GM10248 (cell line): ENCODE data around the gene SH3PXD2A.

ENCODE experiments used
- CTCF ChIA-PET: fragments of 300-600 bp; sonication (Branson Sonifier 250); formaldehyde crosslinking; extraction: SDS; loops from one replicate; lab custom pipeline; 2021; ENCODE audit warnings: antibody characterized with exemption; lab: Yijun Ruan, JAX
- POLR2A ChIA-PET: fragments of 350-650 bp; sonication (Branson Sonifier 250); formaldehyde crosslinking; extraction: SDS; loops from one replicate; lab custom pipeline; 2020; ENCODE audit warnings: antibody characterized with exemption; lab: Yijun Ruan, JAX
- DNase-seq: peaks from one replicate; pipeline ENCODE4 v3.0.0; 2012; ENCODE audit errors: extremely low spot score
- TF ChIP-seq, protein P1 (sequence below): IDR thresholded peaks from 2 replicates; pipeline ENCODE4 v1.5.1; 2012; ENCODE audit warnings: mild to moderate bottlenecking, low read depth; ENCODE audit errors: extremely low read depth, missing control alignments, control extremely low read depth

The SH3PXD2A gene

DNA sequence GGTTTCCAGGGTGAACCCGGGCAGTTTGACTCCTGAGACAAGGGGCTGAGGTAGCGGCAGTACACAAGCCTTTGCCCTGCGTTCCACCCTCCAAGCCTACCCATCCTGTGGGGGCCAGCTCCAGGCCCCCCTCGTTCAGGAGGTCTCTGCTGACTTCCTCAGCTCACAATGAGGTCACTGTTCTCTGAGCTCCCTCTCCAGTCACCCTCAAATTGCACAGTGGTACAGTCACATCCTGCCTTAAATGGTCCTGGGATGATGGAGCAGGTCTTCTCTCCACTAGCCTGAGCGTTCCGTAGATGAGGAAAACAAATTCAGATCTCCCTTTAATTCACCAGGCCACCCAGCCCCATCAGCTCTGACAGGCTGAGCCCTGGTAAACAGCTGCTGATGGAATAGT, 90.2 kb downstream of the SH3PXD2A start:
- ChIA-PET POLR2A (no interaction called here), CTCF (interaction anchor here (0.7 to 5.5 kb wide), 5 partner anchors 10 to 93 kb away, joined by 3 to 28 read pairs (median 3); no protein-coding TSS in a partner anchor)
- TF ChIP-seq, protein P1, sequence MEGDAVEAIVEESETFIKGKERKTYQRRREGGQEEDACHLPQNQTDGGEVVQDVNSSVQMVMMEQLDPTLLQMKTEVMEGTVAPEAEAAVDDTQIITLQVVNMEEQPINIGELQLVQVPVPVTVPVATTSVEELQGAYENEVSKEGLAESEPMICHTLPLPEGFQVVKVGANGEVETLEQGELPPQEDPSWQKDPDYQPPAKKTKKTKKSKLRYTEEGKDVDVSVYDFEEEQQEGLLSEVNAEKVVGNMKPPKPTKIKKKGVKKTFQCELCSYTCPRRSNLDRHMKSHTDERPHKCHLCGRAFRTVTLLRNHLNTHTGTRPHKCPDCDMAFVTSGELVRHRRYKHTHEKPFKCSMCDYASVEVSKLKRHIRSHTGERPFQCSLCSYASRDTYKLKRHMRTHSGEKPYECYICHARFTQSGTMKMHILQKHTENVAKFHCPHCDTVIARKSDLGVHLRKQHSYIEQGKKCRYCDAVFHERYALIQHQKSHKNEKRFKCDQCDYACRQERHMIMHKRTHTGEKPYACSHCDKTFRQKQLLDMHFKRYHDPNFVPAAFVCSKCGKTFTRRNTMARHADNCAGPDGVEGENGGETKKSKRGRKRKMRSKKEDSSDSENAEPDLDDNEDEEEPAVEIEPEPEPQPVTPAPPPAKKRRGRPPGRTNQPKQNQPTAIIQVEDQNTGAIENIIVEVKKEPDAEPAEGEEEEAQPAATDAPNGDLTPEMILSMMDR: no peak
- DNase-seq: no peak

DNA sequence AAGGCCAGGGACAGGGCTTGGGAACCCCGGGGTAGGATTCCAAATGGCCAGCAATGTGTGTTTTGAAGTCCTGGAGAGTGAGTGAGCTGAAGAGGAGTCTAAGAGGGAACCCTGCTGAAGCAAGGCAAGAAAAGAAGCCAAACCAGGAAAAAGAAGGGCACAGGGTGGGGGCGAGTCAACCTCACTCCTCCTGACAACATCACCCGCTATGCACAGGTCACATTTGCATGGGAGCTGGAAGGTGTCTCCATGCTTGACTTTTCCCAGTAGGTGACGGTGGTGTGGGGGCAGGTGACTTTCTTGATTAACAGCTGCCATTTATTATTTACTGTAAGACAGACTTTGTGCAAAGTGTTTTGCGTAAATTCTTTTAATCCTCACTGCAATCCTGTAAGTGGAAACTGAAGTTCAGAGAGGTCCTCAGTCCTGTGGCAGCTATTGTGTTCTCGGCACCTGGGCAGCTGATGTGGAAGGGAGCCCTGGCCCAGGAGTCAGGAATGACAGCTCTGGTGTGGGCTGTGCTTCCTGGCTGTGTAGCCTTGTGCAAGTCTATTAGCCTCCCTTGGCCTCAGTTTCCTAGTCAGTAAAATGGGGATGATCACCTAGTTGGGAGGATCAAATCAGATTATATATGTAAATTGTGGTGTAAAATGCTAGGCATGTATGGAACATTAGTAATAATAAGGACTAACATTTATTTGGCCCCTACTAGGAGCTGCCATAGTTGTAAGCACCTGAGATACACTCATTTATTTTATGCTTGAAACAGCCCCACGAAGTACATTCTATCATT, 90.9 kb downstream of the SH3PXD2A start:
- DNase-seq: no peak

DNA sequence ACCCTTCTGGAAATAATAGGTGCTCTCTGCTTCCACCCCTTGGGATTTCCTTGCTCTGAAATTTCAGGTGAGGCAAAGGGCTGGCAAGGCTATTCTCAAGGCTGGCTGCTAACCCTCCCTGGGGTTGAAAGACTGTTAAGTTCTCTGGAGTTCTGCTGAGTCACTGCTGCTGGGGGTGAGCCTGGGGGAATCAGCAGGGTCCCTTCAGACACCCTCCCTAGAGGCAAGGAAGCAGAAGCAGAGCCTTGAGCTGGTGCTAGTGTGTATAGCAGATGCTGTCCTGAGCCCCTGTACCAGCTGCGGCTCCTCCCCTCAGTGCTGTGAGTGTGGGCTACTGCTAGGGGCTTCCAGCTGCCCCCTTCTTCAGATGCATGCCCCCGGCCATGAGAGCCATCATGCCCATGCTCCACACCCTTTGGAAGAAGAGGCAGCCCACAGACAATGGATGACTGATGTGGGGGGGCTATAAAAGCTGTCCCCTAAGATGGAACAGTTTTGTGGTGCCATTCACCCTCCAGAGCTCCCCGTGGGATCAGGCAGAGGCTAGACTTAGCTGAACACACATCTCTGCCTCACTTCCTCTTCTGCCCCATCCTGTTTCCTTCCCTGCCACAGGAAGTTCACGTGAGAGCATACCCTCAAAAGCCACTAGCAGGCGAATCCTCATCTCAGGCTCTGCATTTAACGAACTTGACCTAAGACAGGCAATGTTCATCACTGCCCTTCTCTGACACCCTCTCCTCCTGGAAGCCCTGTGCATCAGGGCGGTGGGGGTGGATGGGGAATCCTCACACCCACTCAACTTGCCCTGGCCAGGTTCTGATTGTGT, 91.8 kb downstream of the SH3PXD2A start:
- TF ChIP-seq, protein P1: no peak
- ChIA-PET POLR2A (no interaction called here), CTCF (interaction anchor here (1.0 to 5.5 kb wide), 5 partner anchors 9 to 120 kb away, joined by 3 to 28 read pairs (median 6); no protein-coding TSS in a partner anchor)
- DNase-seq: no peak

More for the DNA sequence above, 90.9 kb downstream of the SH3PXD2A start:
- TF ChIP-seq, protein P1: no peak
- POLR2A ChIA-PET: no interaction called here
- CTCF ChIA-PET: interaction anchor here (0.7 to 5.5 kb wide), 8 partner anchors 10 to 119 kb away, joined by 3 to 28 read pairs (median 4); no protein-coding TSS in a partner anchor

DNA sequence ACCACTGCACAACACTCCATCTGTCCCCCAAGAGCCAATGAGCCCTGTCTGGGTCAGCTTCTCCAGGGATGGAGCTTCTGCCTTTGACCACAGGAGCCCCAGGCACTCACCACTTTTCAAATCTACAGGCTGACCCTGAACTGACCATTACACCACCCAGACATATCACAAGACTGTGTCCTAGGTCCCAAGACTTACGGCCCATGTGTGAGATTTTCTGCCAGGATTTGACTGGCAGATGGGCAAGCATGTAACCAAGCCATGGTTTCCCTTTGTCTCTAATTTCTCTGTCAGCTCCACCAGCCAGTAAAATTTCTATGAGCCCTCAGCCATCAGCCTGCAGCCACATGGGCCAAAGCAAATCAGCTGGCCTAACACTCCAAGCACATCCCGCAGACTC, 92.5 kb downstream of the SH3PXD2A start:
- TF ChIP-seq, protein P1: no peak
- ChIA-PET POLR2A (no interaction called here), CTCF (interaction anchor here (1.2 to 5.5 kb wide), 3 partner anchors 9 to 51 kb away, joined by 4 to 28 read pairs (median 6); no protein-coding TSS in a partner anchor)
- DNase-seq: no peak

DNA sequence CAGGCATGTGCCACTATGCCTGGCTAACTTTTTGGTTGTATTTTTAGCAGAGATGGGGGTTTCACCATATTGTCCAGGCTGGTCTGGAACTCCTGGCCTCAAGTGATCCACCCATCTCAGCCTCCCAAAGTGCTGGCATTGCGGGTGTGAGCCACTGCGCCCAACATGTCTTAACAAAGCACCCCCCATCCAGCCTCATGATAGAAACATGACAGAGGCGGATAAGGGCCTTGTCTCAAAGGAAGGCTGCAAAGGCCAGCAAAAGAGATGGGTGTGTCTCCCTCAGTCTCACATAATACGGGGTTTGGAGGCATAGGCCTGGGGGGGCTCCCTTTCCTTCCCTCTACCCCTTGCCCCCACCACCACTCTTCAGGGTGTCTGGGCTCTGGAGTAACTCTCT, 93.2 kb downstream of the SH3PXD2A start:
- CTCF ChIA-PET: interaction anchor here (1.2 to 5.5 kb wide), 2 partner anchors 8 to 10 kb away, joined by 4 to 28 read pairs; no protein-coding TSS in a partner anchor
- POLR2A ChIA-PET: no interaction called here

More for the DNA sequence above, 93.2 kb downstream of the SH3PXD2A start:
- TF ChIP-seq, protein P1: no peak
- DNase-seq: no peak
